LNCaP clone FGC (cell line): Measurements from ENCODE around the gene NMNAT1.

Source experiments
- DNase-seq: peaks from one replicate; pipeline ENCODE4 v3.0.0-alpha.2; 2011; ENCODE audit warnings: low read depth
- H3K4me3 ChIP-seq: 2 replicates; pipeline ENCODE4 v1.5.1; 2011; ENCODE audit warnings: mild to moderate bottlenecking, low read depth, low read length, control low read depth
- CTCF ChIP-seq: IDR thresholded peaks from 2 replicates; pipeline ENCODE4 v1.5.1; 2012; ENCODE audit warnings: mild to moderate bottlenecking; ENCODE audit not compliant: control insufficient read depth, insufficient read depth; ENCODE audit errors: extremely low read depth

The NMNAT1 gene

GRCh38 chr1:9942939-9943788, at the start of gene NMNAT1, which contains the start of gene LZIC:
TSS of gene NMNAT1 (plus strand) at chr1:9943475. CDS start at chr1:9972074, 28,599 bp downstream.
TSS of gene LZIC (minus strand) at chr1:9943391. CDS start at chr1:9936619, 6,772 bp downstream.
- peak; percentile 91 for DNase-seq
- peak within 1 kb of the TSS; percentile 98 for H3K4me3 ChIP-seq
- TF ChIP-seq CTCF: no peak

GRCh38 chr1:9894115-9894514, 49.2 kb upstream of the NMNAT1 start:
- no peak overlapping the region for H3K4me3 ChIP-seq
- TF ChIP-seq CTCF: no peak
- DNase-seq: no peak

GRCh38 chr1:9900142-9901043, 42.9 kb upstream of the NMNAT1 start:
- TF ChIP-seq CTCF: no peak
- DNase-seq: peak; percentile 63
- peak overlapping the region; percentile 32 for H3K4me3 ChIP-seq

- no peak for DNase-seq
- TF ChIP-seq CTCF: no peak
- no peak overlapping the region for H3K4me3 ChIP-seq
These were observed 41.9 kb upstream of the NMNAT1 start for GRCh38 chr1:9901148-9902059.

GRCh38 chr1:9902060-9902452, 41.2 kb upstream of the NMNAT1 start:
- DNase-seq: no peak
- TF ChIP-seq CTCF: no peak

More at GRCh38 chr1:9902060-9902452, 41.2 kb upstream of the NMNAT1 start:
- H3K4me3 ChIP-seq: no peak overlapping the region
